ENCODE measurements around the gene CA11.
A peak's percentile ranks its signal among the peaks of the same experiment; 100 is the strongest.
"Not testable (repeated sequence)": the region's sequence is repeated elsewhere in the genome, so short reads cannot be mapped to it uniquely, and the experiment has no call there.

Gene CA11

GRCh38 chr19:48668761-48669160 is 22.8 kb upstream of the CA11 start:
- DNase-seq: no peak

GRCh38 chr19:48668332-48668731 is 22.3 kb upstream of the CA11 start:
- DNase-seq: no peak

DNA sequence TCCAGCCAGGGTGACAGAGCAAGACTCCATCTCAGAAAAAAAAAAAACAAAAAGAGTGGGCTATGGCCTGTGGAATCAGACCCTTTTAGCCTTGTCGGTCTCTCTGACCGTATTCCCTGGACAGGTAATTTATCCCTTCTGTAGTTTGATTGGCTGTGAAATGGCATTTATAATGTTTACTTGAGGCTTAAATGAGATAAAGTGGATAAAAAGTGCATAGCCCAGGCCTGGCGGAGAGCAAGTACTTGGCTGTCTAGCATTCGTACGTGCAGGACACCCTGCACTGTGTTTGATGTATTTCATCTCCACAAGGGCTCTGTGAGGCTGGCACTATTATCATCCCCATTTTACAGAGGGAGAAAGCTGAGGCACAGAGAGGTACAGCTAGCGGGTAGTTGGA is 19.8 kb upstream of the CA11 start:
- no peak for DNase-seq

GRCh38 chr19:48664476-48664875 is 18.5 kb upstream of the CA11 start:
- no peak for DNase-seq

GRCh38 chr19:48663667-48664066 is 17.7 kb upstream of the CA11 start:
- no peak for DNase-seq

- DNase-seq: no peak
Observed at GRCh38 chr19:48661711-48662090, 15.7 kb upstream of the CA11 start.

GRCh38 chr19:48660852-48661710 is 15.1 kb upstream of the CA11 start:
- DNase-seq: peak; percentile 71

DNA sequence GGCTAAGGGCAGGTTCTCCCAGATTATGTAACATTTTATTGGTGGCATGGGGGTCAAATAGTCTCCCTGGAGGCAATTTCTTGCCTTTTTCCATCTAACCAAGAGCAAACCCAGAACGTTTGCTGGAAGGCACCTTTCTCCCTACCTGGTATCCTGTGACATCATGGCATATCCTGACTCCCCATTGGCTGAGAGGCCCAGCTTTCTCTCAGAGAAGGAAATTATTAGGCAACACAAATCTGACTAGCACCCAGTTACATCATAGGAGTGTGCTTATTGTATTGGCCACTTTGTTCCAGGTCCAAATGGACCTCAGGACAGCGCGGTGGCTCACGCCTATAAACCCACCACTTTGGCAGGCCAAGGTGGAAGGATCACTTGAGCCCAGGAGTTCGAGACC is 13.8 kb upstream of the CA11 start:
- no peak for DNase-seq

- no peak for DNase-seq
Observed at GRCh38 chr19:48658483-48658882, 12.5 kb upstream of the CA11 start.

GRCh38 chr19:48657828-48658227 is 11.8 kb upstream of the CA11 start:
- not testable (repeated sequence) for DNase-seq

DNA sequence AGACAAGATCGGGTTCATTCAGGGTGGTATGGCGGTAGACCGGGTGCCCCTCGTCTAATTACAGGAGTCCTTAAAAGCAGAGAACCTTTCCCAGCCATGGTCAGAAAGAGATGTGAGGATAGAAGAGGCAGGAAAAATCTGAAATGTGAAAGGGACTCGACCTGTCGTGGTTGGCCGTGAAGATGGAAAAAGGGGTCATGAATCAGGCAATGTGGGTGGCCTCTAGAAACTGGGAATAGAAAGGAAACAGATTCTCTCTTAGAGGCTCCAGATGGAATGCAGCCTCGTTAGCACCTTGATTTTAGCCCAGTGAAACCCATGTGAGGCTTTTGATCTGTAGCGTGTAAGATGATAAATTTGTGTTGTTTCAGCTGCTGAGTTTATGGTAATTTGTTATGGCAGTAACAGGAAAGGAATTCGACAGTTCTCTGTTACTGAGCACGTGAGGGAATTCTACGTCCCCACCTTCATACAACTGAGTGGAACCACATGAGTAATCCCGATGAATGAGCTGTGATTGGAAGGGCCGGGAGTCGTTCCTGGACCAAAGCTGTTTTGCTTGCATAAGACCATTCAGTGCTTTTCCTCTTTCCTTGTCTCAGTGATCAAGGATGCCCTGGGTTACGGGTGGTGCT is 11.0 kb upstream of the CA11 start:
- no peak for DNase-seq

GRCh38 chr19:48654299-48655059 is 8.5 kb upstream of the CA11 start:
- DNase-seq: no peak

DNA sequence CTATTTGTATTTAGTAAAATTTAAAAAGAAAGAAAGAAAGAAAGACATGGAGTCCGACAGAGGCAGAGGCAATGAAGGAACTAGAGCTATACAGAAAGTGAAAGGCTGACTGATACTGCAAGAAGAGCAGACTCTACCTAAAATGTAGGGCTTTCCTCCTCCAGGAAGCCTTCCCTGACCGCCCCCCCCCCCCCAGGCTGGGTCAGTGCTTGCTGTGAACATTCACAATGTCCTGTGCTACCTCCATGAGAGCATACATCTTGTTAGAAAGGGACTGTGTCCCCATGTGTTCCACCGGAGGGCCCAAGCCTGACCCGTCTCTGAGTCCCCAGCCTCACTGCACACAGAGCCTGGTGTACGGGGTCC is 5.7 kb upstream of the CA11 start:
- DNase-seq: no peak

GRCh38 chr19:48650974-48651682 is 5.1 kb upstream of the CA11 start:
- no peak for DNase-seq

DNA sequence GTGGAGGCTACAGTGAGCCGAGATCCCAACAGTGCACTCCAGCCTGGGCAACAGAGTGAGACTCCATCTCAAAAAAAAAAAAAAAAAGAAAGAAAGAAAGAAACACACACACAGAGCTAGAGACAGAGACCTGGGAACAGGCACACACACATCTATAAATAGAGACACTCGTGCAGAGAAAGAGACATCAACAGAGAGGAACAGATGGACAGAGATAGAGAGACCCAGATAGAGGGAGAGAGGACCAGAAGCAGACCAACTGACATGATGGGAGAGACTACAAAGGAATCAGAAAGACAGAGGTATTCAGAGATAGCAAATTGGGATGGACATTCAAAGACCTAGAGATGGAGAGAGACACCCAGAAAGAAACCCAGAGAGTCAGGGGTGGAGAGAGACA is 2.1 kb upstream of the CA11 start:
- DNase-seq: no peak

- DNase-seq: no peak
Observed at GRCh38 chr19:48646722-48647216, 782 bp upstream of the CA11 start.

GRCh38 chr19:48645620-48646000 is 377 bp downstream of the CA11 start:
- DNase-seq: no peak

GRCh38 chr19:48644839-48645619 is 958 bp downstream of the CA11 start:
- DNase-seq: peak; percentile 63 to 72

DNA sequence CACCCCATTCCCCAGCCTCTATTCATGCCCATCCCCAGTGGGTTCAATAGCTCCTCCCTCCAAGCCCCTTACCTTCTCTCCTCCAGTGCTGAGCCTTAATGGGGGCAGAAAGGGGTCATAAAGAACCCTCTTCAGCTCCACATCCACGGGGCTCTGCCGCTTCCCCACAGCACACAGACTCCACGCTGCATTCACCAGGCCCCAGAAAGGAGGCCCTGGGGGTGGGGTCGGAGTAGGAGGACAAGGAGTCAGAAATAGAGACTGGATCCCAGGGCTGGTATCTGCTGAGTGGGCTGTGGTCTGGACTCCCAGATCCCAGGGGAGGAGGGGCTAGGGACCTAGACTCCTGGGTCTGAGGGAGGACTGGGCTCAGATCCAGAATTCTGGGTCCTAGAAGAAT is 1.6 kb downstream of the CA11 start:
- DNase-seq: no peak

GRCh38 chr19:48642862-48643261 is 3.1 kb downstream of the CA11 start:
- DNase-seq: no peak

DNA sequence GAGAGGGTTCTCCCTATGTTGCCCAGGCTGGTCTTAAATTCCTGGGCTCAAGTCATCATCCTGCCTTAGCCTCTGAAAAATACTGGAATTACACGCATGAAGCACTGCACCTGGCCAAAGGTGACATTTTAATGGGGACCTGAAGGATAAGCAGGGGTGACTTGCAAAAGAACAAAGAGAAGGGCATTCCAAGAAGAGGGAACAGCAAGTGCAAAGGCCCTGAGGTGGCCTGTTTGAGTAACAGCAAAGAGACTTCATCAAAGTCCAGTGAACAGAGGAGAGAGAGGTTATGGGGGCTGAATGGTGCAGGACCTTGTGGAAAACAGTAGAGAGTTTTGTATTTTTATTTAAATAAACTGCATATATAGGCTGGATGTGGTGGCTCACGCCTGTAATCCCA is 4.1 kb downstream of the CA11 start:
- DNase-seq: no peak
